Common myeloid progenitor, CD34-positive (primary cell): ENCODE data around the gene CLDN2.

Experiments
- CTCF ChIA-PET: fragments of 350-600 bp; sonication (Branson Sonifier 250); formaldehyde crosslinking; loops from one replicate; lab custom pipeline; 2021; ENCODE audit warnings: antibody characterized with exemption; lab: Charles Lee
- POLR2A ChIA-PET: fragments of 350-600 bp; sonication (Branson Sonifier 250); formaldehyde crosslinking; loops from one replicate; lab custom pipeline; 2021; ENCODE audit warnings: antibody characterized with exemption; lab: Charles Lee
- DNase-seq, 3 donors: peaks; one replicate each; pipeline versions ENCODE4 v3.0.0 to v3.0.0-alpha.2; 2013
- H3K27ac ChIP-seq, 2 experiments: 1 replicate in 1 of 2; 2 replicates in 1 of 2; pipeline ENCODE4 v1.7.0; 2013; ENCODE audit warnings: inconsistent platforms in 2 of 2, low read length in 2 of 2, mild to moderate bottlenecking in 2 of 2, low read depth in 1 of 2, moderate library complexity in 1 of 2; ENCODE audit not compliant: severe bottlenecking in 2 of 2, insufficient read depth in 1 of 2, poor library complexity in 1 of 2
- H3K27me3 ChIP-seq, 5 experiments: replicated peaks in 2 of 5; 1 replicate in 3 of 5; 2 replicates in 2 of 5; pipeline versions ENCODE4 v1.6.1 to v1.7.0; 2013; ENCODE audit warnings: low read length in 4 of 5, mild to moderate bottlenecking in 2 of 5, moderate library complexity in 2 of 5, inconsistent platforms in 1 of 5; ENCODE audit not compliant: insufficient read depth in 5 of 5, control insufficient read depth in 4 of 5
- H3K36me3 ChIP-seq, 4 experiments: 1 replicate in 2 of 4; 2 replicates in 2 of 4; pipeline versions ENCODE4 v1.6.1 to v1.7.0; 2013; ENCODE audit warnings: low read length in 3 of 4, control low read depth in 1 of 4, mild to moderate bottlenecking in 1 of 4; ENCODE audit not compliant: control insufficient read depth in 4 of 4, insufficient read depth in 4 of 4
- H3K4me1 ChIP-seq, 4 experiments: 1 replicate in 3 of 4; 2 replicates in 1 of 4; pipeline versions ENCODE4 v1.6.1 to v1.7.1; 2013; ENCODE audit warnings: low read length in 3 of 4, mild to moderate bottlenecking in 3 of 4, control low read depth in 1 of 4, inconsistent platforms in 1 of 4, moderate library complexity in 1 of 4; ENCODE audit not compliant: control insufficient read depth in 4 of 4, insufficient read depth in 4 of 4; ENCODE audit errors: control extremely low read depth in 1 of 4
- H3K4me3 ChIP-seq, 7 experiments: 1 replicate in 4 of 7; 2 replicates in 3 of 7; pipeline versions ENCODE4 v1.5.1 to v1.7.0; 2013; ENCODE audit warnings: mild to moderate bottlenecking in 7 of 7, low read length in 6 of 7, moderate library complexity in 6 of 7, inconsistent platforms in 2 of 7, low read depth in 2 of 7, control low read depth in 1 of 7; ENCODE audit not compliant: insufficient read depth in 4 of 7, control insufficient read depth in 1 of 7; ENCODE audit errors: extremely low read depth in 1 of 7
- H3K9me3 ChIP-seq, 5 experiments: 1 replicate in 4 of 5; 2 replicates in 1 of 5; pipeline versions ENCODE4 v1.6.1 to v1.7.1; 2013; ENCODE audit warnings: low read length in 4 of 5, mild to moderate bottlenecking in 2 of 5, inconsistent platforms in 1 of 5, low read depth in 1 of 5, moderate library complexity in 1 of 5; ENCODE audit not compliant: control insufficient read depth in 4 of 5, insufficient read depth in 2 of 5; ENCODE audit errors: control extremely low read depth in 1 of 5
- WGBS: methylation state at CpG from one replicate; pipeline ENCODE4 v1.1.5; 2013; ENCODE audit not compliant: insufficient coverage; 5-methylcytosine and 5-hydroxymethylcytosine counted together

Gene CLDN2

GRCh38 chrX:106901781-106902219, 18.4 kb upstream of the CLDN2 start:
- no peaks in the 10 kb centered on the region for H3K9me3 ChIP-seq
- 87% methylated on average over 4 of the region's 4 CpGs for WGBS
- no peak overlapping the region for H3K27ac ChIP-seq
- POLR2A ChIA-PET: no interaction called here
- H3K36me3 ChIP-seq: no peaks in the 10 kb centered on the region
- H3K4me1 ChIP-seq: no peaks in the 10 kb centered on the region
- H3K4me3 ChIP-seq: no peak overlapping the region
- CTCF ChIA-PET: interaction anchor here (1.0 to 3.9 kb wide), 4 partner anchors 10 to 52 kb away, joined by 3 to 14 read pairs (median 6); no protein-coding TSS in a partner anchor
- no peak for DNase-seq
- peaks cover 0 to 45% (median 5%) of the 10 kb centered on the region in 5 experiments for H3K27me3 ChIP-seq

DNA sequence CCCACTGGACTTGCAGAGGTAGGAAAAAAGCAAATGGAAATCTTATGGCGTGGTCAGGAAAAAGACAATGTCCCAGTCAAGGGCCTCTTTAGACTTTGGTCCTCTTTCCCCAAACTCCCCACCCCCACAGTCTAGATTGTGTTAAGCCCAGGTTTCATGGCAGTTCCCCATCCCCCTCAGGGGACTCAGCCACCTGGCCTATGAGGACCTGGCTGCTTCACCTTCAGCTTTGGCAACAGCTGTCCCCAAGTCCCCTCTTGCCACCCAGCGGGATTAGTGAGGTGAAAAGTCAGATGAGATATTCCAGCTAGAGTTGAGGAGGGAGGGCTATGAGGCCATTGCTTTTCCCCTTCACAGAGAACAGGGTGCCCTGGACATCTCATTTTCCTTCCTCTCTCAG, 17.5 kb upstream of the CLDN2 start:
- DNase-seq: no peak
- Histone ChIP-seq H3K27me3 (peaks cover 0 to 49% (median 5%) of the 10 kb centered on the region in 5 experiments), H3K36me3 (no peaks in the 10 kb centered on the region), H3K4me1 (no peaks in the 10 kb centered on the region), H3K27ac (no peak overlapping the region), H3K4me3 (no peak overlapping the region), H3K9me3 (no peaks in the 10 kb centered on the region)
- 80% methylated on average over 1 of the region's 2 CpGs for WGBS
- ChIA-PET CTCF (interaction anchor here (1.3 to 3.9 kb wide), 2 partner anchors 48 to 51 kb away, joined by 7 to 14 read pairs; no protein-coding TSS in a partner anchor), POLR2A (no interaction called here)

GRCh38 chrX:106903291-106903824, 16.8 kb upstream of the CLDN2 start, which contains the start of gene RIPPLY1:
TSS of gene RIPPLY1 (minus strand) at chrX:106903341. CDS start at chrX:106903287, 54 bp downstream.
- ChIA-PET CTCF (interaction anchor here (1.3 to 3.9 kb wide), 2 partner anchors 9 to 50 kb away, joined by 4 to 14 read pairs; no protein-coding TSS in a partner anchor), POLR2A (no interaction called here)
- H3K27ac ChIP-seq: no peak within 1 kb of the TSS
- no peak for DNase-seq
- H3K36me3 ChIP-seq: no peaks in the 10 kb centered on the region
- no peaks in the 10 kb centered on the region for H3K9me3 ChIP-seq
- no peak within 1 kb of the TSS for H3K4me3 ChIP-seq
- peaks cover 0 to 56% (median 5%) of the 10 kb centered on the region in 5 experiments for H3K27me3 ChIP-seq
- H3K4me1 ChIP-seq: no peaks in the 10 kb centered on the region
- WGBS: 89% methylated on average over 1 of the region's 1 CpG

- POLR2A ChIA-PET: no interaction called here
- 83% methylated on average over 4 of the region's 5 CpGs for WGBS
- H3K27ac ChIP-seq: no peak overlapping the region
- H3K36me3 ChIP-seq: no peaks in the 10 kb centered on the region
- H3K4me3 ChIP-seq: no peak overlapping the region
- H3K9me3 ChIP-seq: no peaks in the 10 kb centered on the region
- peaks cover 0 to 61% (median 5%) of the 10 kb centered on the region in 5 experiments for H3K27me3 ChIP-seq
- CTCF ChIA-PET: interaction anchor here (1.3 to 3.9 kb wide), 2 partner anchors 10 to 49 kb away, joined by 4 to 14 read pairs; no protein-coding TSS in a partner anchor
- DNase-seq: no peak
- H3K4me1 ChIP-seq: no peaks in the 10 kb centered on the region
Measured at GRCh38 chrX:106903856-106904528, 16.2 kb upstream of the CLDN2 start.

GRCh38 chrX:106905064-106905708, 15.0 kb upstream of the CLDN2 start:
- H3K27ac ChIP-seq: no peak overlapping the region
- H3K9me3 ChIP-seq: no peaks in the 10 kb centered on the region
- peaks cover 0 to 67% (median 8%) of the 10 kb centered on the region in 5 experiments for H3K27me3 ChIP-seq
- WGBS: 95% methylated on average over 5 of the region's 5 CpGs
- no peaks in the 10 kb centered on the region for H3K36me3 ChIP-seq
- DNase-seq: no peak
- POLR2A ChIA-PET: no interaction called here
- CTCF ChIA-PET: interaction anchor here (1.8 to 3.9 kb wide), 2 partner anchors 11 to 48 kb away, joined by 5 to 14 read pairs; no protein-coding TSS in a partner anchor
- H3K4me1 ChIP-seq: no peaks in the 10 kb centered on the region
- no peak overlapping the region for H3K4me3 ChIP-seq

DNA sequence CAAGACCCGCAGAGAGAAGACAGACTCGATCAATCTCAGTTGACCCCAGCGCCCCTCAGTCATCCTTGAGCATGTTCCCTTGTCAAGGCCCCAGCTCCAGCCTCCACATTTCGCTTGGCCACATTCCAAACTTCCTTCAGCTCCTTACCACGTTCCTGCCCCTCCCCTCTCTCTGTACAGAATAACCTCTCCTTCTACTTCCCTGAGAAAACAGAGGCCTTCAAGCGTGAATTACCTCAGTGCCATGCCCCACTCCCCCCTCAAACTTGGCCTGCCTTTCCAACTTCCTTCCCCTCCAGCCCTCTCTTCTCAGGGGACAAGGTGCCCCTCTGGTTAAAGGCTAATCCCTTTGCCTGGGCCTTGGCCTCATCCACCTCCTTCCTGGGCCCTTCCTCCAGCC, 13.8 kb upstream of the CLDN2 start:
- H3K36me3 ChIP-seq: no peaks in the 10 kb centered on the region
- POLR2A ChIA-PET: no interaction called here
- H3K4me1 ChIP-seq: no peaks in the 10 kb centered on the region
- H3K9me3 ChIP-seq: no peaks in the 10 kb centered on the region
- no peak for DNase-seq
- peaks cover 0 to 69% (median 8%) of the 10 kb centered on the region in 5 experiments for H3K27me3 ChIP-seq
- no peak overlapping the region for H3K4me3 ChIP-seq
- 53% methylated on average over 6 of the region's 6 CpGs for WGBS
- CTCF ChIA-PET: interaction anchor here (1.0 to 1.8 kb wide), 3 partner anchors 9 to 12 kb away, joined by 3 to 5 read pairs (median 4); no protein-coding TSS in a partner anchor
- no peak overlapping the region for H3K27ac ChIP-seq
